Measurements from ENCODE around the gene DCTN5.

DCTN5 gene

DNA sequence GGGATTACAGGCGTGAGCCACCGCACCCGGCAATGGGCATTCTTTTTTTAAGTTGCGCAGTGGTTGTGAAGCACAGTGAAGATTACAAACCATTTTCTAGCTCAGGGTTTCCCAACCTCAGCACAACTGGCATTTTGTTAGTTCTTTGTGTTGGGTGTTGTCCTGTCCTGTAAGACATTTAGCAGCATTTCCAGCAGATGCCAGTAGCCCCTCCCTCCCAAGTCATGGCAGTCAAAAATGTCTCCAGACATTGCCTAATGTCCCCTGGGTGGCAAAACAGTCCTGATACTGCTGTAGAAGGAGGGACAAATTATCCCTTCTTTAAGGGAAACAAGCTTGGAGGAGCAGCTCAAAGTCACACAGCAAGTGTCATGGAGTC, 53.0 kb downstream of the DCTN5 start:
- no peak overlapping the region for H3K27ac ChIP-seq
- no peaks in the 10 kb centered on the region for H3K79me2 ChIP-seq (ENCODE audit: insufficient read depth, low read depth)
- TF ChIP-seq, protein P1, sequence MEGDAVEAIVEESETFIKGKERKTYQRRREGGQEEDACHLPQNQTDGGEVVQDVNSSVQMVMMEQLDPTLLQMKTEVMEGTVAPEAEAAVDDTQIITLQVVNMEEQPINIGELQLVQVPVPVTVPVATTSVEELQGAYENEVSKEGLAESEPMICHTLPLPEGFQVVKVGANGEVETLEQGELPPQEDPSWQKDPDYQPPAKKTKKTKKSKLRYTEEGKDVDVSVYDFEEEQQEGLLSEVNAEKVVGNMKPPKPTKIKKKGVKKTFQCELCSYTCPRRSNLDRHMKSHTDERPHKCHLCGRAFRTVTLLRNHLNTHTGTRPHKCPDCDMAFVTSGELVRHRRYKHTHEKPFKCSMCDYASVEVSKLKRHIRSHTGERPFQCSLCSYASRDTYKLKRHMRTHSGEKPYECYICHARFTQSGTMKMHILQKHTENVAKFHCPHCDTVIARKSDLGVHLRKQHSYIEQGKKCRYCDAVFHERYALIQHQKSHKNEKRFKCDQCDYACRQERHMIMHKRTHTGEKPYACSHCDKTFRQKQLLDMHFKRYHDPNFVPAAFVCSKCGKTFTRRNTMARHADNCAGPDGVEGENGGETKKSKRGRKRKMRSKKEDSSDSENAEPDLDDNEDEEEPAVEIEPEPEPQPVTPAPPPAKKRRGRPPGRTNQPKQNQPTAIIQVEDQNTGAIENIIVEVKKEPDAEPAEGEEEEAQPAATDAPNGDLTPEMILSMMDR (conservative IDR thresholded peaks at IDR 0.05; ENCODE audit: low read depth, low read length) = no peak
- H3K4me1 ChIP-seq (ENCODE audit: low read depth, poor library complexity, severe bottlenecking) = no peaks in the 10 kb centered on the region
- no peak overlapping the region for H2AFZ ChIP-seq (ENCODE audit: low read depth)
- no peak overlapping the region for H3K4me3 ChIP-seq (IDR thresholded peaks at IDR 0.05; ENCODE audit: insufficient read depth, low read depth, low read length)
- H3K4me2 ChIP-seq = no peak overlapping the region
- H3K9ac ChIP-seq = no peak overlapping the region
- H3K27me3 ChIP-seq (ENCODE audit: insufficient read depth, low read depth) = no peaks in the 10 kb centered on the region
- no peaks in the 10 kb centered on the region for H4K20me1 ChIP-seq (ENCODE audit: insufficient read depth)
- peaks cover 11% of the 10 kb centered on the region; the same call in 1 of the 2 replicates for H3K36me3 ChIP-seq (ENCODE audit: insufficient read depth)

DNA sequence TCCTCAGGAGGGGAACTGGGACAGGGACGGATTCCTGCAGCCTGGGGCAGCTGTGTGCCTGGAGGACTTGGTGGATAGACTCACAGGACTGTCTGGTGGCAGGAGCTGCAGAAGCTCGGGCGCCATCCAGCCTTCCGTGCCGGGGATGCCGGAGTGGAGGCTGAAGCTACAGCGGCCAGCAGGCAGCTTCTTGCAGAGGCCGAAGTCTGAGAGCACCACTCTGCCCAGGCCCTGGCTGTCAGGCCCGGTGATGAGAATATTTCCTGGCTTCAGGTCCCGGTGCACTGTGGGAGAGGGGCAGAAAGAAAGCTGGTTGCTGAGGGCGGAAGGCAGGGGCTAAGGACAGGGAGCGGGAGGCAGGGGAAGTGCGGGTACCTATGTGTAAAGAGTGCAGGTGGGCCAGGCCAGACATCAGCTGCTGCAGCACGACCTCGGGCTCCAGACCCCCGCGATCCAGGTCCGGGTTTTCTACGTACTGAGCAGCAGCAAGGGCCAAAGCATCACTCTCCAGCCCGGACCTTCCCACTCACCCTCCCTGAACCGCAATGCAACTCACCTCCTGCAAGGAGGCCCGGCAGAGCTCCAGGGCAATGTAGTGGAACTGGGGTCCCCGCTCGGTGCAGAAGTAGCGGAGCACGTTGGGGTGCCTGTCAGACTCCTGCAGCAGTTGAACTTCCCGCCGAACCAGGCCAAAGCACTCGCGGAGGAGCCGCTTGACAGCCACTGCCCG, 53.5 kb downstream of the DCTN5 start:
- no peak overlapping the region for H3K27ac ChIP-seq
- H3K79me2 ChIP-seq (ENCODE audit: insufficient read depth, low read depth) = no peaks in the 10 kb centered on the region
- no peaks in the 10 kb centered on the region for H3K27me3 ChIP-seq (ENCODE audit: insufficient read depth, low read depth)
- no peaks in the 10 kb centered on the region for H3K4me1 ChIP-seq (ENCODE audit: low read depth, poor library complexity, severe bottlenecking)
- no peak overlapping the region for H3K4me3 ChIP-seq (IDR thresholded peaks at IDR 0.05; ENCODE audit: insufficient read depth, low read depth, low read length)
- TF ChIP-seq, protein P1 (conservative IDR thresholded peaks at IDR 0.05; ENCODE audit: low read depth, low read length) = no peak
- H3K36me3 ChIP-seq (ENCODE audit: insufficient read depth) = peaks cover 7% of the 10 kb centered on the region; the same call in 1 of the 2 replicates
- H2AFZ ChIP-seq (ENCODE audit: low read depth) = no peak overlapping the region
- H3K4me2 ChIP-seq = no peak overlapping the region
- no peaks in the 10 kb centered on the region for H4K20me1 ChIP-seq (ENCODE audit: insufficient read depth)
- no peak overlapping the region for H3K9ac ChIP-seq

DNA sequence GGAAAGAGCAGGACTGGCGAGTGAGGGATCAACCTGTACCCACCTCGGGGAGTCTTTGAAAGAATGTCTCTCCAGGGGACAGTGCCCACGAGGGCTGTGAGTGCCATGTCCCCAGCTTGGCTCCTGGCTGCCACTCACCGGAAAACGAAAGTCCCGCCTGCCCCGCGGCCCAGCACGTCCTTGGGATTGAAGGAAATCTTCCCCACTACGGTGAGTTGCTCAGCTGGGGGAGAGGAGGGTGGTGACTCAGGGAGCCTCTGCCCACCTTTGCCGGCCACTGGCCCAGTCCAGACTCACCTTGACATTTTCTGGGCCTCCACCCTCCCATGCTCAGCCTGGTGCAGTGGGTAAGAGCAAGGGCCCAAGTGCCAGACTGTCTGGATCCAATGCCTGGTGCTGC, 54.5 kb downstream of the DCTN5 start:
- no peak overlapping the region for H2AFZ ChIP-seq (ENCODE audit: low read depth)
- H3K27ac ChIP-seq = no peak overlapping the region
- no peaks in the 10 kb centered on the region for H4K20me1 ChIP-seq (ENCODE audit: insufficient read depth)
- no peaks in the 10 kb centered on the region for H3K27me3 ChIP-seq (ENCODE audit: insufficient read depth, low read depth)
- no peak overlapping the region for H3K4me3 ChIP-seq (IDR thresholded peaks at IDR 0.05; ENCODE audit: insufficient read depth, low read depth, low read length)
- no peak overlapping the region for H3K4me2 ChIP-seq
- no peaks in the 10 kb centered on the region; the same call in 1 of the 2 replicates for H3K36me3 ChIP-seq (ENCODE audit: insufficient read depth)
- TF ChIP-seq, protein P1 (conservative IDR thresholded peaks at IDR 0.05; ENCODE audit: low read depth, low read length) = no peak
- H3K79me2 ChIP-seq (ENCODE audit: insufficient read depth, low read depth) = no peaks in the 10 kb centered on the region
- no peak overlapping the region for H3K9ac ChIP-seq
- H3K4me1 ChIP-seq (ENCODE audit: low read depth, poor library complexity, severe bottlenecking) = no peaks in the 10 kb centered on the region

DNA sequence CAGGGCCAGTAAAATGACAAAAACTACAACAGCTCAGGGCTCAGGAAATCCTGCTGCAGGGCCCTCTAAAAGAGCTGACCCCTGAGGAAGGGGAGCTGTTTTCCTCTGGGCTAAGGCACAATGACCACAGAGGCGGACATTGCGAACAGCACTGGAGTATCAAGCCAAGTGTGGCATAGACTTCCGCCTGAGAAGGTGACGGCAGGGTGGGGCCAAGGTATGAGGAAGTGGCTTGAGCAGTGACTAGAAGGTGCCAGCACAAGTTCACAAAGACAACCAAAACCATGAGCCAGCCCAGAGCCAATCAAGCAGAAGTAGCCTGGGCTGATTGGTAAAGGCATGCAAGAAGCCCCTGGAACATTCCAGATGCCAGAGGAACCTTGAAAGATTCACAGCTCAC, 57.8 kb downstream of the DCTN5 start:
- Histone ChIP-seq H4K20me1 (ENCODE audit: insufficient read depth) (no peaks in the 10 kb centered on the region), H3K79me2 (ENCODE audit: insufficient read depth, low read depth) (no peaks in the 10 kb centered on the region), H3K4me1 (ENCODE audit: low read depth, poor library complexity, severe bottlenecking) (no peaks in the 10 kb centered on the region), H2AFZ (ENCODE audit: low read depth) (no peak overlapping the region), H3K4me3 (IDR thresholded peaks at IDR 0.05; ENCODE audit: insufficient read depth, low read depth, low read length) (no peak overlapping the region), H3K27ac (no peak overlapping the region), H3K27me3 (ENCODE audit: insufficient read depth, low read depth) (no peaks in the 10 kb centered on the region), H3K36me3 (ENCODE audit: insufficient read depth) (no peaks in the 10 kb centered on the region), H3K4me2 (no peak overlapping the region), H3K9ac (no peak overlapping the region)
- TF ChIP-seq, protein P1 (conservative IDR thresholded peaks at IDR 0.05; ENCODE audit: low read depth, low read length) = no peak

All from KMS-11 (cell line).